ENCODE results near the gene PMF1. TPM values are rescaled to one million over a fixed set of nuclear protein-coding genes. Genes with fewer than 3 reads are reported as not detected.

The PMF1 gene
- total RNA-seq, 1 donor = 44.6 TPM

DNA sequence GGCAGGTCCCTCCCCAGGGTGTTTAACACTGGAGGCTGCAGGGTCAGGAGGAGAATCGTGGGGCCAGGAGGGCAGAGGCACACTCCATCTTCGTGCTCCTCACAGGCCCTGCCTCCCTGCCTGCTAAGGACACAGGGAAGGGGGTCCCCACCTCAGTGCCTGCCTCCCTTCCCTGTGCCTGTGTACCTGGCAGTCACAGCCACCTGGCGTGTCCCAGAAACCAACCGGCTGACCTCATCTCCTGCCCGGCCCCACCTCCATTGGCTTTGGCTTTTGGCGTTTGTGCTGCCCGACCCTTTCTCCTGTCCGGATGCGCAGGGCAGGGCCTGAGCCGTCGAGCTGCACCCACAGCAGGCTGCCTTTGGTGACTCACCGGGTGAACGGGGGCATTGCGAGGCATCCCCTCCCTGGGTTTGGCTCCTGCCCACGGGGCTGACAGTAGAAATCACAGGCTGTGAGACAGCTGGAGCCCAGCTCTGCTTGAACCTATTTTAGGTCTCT is 28.6 kb downstream of the PMF1 start:
- H3K4me3 ChIP-seq (ENCODE audit: low read depth, low read length) = no peak overlapping the region
- TF ChIP-seq, protein P1, sequence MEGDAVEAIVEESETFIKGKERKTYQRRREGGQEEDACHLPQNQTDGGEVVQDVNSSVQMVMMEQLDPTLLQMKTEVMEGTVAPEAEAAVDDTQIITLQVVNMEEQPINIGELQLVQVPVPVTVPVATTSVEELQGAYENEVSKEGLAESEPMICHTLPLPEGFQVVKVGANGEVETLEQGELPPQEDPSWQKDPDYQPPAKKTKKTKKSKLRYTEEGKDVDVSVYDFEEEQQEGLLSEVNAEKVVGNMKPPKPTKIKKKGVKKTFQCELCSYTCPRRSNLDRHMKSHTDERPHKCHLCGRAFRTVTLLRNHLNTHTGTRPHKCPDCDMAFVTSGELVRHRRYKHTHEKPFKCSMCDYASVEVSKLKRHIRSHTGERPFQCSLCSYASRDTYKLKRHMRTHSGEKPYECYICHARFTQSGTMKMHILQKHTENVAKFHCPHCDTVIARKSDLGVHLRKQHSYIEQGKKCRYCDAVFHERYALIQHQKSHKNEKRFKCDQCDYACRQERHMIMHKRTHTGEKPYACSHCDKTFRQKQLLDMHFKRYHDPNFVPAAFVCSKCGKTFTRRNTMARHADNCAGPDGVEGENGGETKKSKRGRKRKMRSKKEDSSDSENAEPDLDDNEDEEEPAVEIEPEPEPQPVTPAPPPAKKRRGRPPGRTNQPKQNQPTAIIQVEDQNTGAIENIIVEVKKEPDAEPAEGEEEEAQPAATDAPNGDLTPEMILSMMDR (IDR thresholded peaks at IDR 0.05; ENCODE audit: insufficient read depth, low read length) = no peak
- DNase-seq (ENCODE audit: low read depth) = no peak

DNA sequence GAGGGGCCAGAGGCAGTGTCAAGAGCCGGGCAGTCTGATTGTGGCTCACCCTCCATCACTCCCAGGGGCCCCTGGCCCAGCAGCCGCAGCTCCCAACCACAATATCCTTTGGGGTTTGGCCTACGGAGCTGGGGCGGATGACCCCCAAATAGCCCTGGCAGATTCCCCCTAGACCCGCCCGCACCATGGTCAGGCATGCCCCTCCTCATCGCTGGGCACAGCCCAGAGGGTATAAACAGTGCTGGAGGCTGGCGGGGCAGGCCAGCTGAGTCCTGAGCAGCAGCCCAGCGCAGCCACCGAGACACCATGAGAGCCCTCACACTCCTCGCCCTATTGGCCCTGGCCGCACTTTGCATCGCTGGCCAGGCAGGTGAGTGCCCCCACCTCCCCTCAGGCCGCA is 29.1 kb downstream of the PMF1 start, which contains the start of gene BGLAP:
Gene BGLAP, plus strand, starts transcription at position 259 of the 400 bp plus-strand sequence. Its CDS starts 48 bp downstream, at position 307.
- TF ChIP-seq, protein P1 (IDR thresholded peaks at IDR 0.05; ENCODE audit: insufficient read depth, low read length) = no peak
- H3K4me3 ChIP-seq (ENCODE audit: low read depth, low read length) = no peak within 1 kb of the TSS
- DNase-seq (ENCODE audit: low read depth) = no peak

DNA sequence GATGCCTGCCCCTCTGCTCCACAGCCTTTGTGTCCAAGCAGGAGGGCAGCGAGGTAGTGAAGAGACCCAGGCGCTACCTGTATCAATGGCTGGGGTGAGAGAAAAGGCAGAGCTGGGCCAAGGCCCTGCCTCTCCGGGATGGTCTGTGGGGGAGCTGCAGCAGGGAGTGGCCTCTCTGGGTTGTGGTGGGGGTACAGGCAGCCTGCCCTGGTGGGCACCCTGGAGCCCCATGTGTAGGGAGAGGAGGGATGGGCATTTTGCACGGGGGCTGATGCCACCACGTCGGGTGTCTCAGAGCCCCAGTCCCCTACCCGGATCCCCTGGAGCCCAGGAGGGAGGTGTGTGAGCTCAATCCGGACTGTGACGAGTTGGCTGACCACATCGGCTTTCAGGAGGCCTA is 29.9 kb downstream of the PMF1 start:
- H3K4me3 ChIP-seq (ENCODE audit: low read depth, low read length) = no peak overlapping the region
- no peak for DNase-seq (ENCODE audit: low read depth)
- TF ChIP-seq, protein P1 (IDR thresholded peaks at IDR 0.05; ENCODE audit: insufficient read depth, low read length) = no peak

DNA sequence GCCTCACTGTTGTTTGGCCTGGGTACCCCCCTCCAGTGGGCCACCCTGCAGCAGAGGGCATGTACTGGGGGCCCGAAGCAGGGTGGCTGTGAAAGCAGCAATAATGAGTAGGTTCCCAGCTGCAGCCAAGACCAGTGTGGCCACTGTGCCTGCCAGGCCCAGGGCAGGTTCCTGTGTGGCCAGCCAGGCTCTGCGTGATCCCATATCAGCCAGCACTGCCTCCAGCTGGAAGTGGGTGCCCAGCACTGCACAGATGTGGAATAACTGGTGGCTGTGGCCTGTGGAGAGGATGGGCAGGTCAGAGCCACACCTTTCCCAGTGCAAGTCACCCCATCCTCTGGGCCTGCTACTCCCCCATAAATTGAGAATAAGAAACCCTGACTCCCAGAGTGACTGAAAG is 31.3 kb downstream of the PMF1 start:
- no peak overlapping the region for H3K4me3 ChIP-seq (ENCODE audit: low read depth, low read length)
- TF ChIP-seq, protein P1 (IDR thresholded peaks at IDR 0.05; ENCODE audit: insufficient read depth, low read length) = no peak
- DNase-seq (ENCODE audit: low read depth) = no peak

DNA sequence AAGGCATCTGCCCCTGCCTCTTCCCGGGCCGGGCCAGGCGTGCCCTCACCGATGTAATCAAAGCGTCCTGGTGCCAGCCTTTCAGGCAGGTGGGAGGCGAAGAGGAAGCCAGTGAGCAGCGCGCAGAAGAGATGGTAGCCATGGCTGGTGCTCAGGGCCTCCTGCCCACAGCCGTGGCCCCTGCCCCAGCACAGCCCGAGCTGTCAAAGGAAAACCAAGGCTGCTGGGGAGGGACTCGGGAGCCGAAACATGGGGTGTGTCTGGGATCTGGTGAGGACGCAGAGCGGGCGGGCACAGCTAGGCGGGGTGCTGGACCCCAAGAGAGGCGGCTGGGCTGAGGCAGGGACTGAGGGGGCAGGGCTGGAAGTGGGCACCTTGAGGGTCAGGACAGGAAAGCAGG is 31.9 kb downstream of the PMF1 start:
- TF ChIP-seq, protein P1 (IDR thresholded peaks at IDR 0.05; ENCODE audit: insufficient read depth, low read length) = no peak
- H3K4me3 ChIP-seq (ENCODE audit: low read depth, low read length) = no peak overlapping the region
- no peak for DNase-seq (ENCODE audit: low read depth)

DNA sequence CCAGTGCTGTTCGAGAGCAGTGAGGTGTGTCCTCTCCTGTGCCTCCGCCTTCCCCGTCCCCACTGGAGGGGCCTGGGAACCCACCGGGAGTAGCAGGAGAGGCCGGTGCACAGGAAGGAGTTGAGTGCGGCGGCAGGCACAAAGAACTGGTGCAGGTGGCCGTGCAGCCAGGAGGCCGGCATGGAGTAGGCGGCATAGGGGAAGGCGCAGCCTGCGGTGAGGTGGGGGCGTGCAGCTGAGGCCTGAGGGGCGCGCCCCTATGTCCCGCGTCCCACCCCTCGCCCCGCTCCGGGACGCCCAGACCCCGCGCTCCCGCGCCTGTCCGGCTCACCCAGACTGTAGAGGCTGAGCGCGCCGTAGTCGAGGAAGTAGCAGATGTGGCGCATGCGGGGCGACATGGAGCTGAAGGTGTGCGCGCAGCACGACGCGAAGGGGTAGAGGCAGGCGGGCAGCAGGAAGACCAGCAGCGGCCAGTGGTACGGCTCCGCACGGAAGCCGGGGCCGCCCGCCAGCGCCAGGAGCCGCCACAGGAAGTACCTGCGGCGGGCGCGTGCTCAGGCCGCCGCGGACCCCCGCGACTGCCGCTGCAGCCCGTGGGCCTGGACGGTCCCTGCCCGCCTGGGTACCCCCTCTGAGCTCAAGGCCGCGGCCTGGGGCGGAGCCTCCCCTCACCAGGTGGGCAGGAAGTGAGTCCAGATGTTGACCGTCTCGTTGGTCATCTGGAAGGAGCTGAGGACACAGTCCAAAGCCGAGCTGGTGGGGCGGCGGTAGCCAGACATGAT is 32.8 kb downstream of the PMF1 start:
- no peak overlapping the region for H3K4me3 ChIP-seq (ENCODE audit: low read depth, low read length)
- no peak for DNase-seq (ENCODE audit: low read depth)
- TF ChIP-seq, protein P1 (IDR thresholded peaks at IDR 0.05; ENCODE audit: insufficient read depth, low read length) = no peak
